Type B pancreatic cell (in vitro differentiated cells): Measurements from ENCODE around the gene CPSF4. TPM values are rescaled to one million over a fixed set of nuclear protein-coding genes. Genes with fewer than 3 reads are reported as not detected.
"Not testable (repeated sequence)": the region's sequence is repeated elsewhere in the genome, so short reads cannot be mapped to it uniquely, and the experiment has no call there.

Experiments used
- DNase-seq: peaks from one replicate; pipeline ENCODE4 v3.0.0; 2021; ENCODE audit warnings: mixed read lengths; ENCODE audit not compliant: unreplicated experiment; ENCODE audit errors: extremely low spot score
- H3K27ac Mint-ChIP-seq: 2 replicates; pipeline ENCODE4 v1.8.0; 2021; ENCODE audit warnings: mild to moderate bottlenecking, mixed read lengths
- H3K27me3 Mint-ChIP-seq: 2 replicates; pipeline ENCODE4 v1.8.0; 2021; ENCODE audit warnings: mixed read lengths
- H3K36me3 Mint-ChIP-seq: 2 replicates; pipeline ENCODE4 v1.8.0; 2021; ENCODE audit warnings: mixed read lengths
- H3K4me1 Mint-ChIP-seq: one replicate; pipeline ENCODE4 v1.8.0; 2021; ENCODE audit warnings: mixed read lengths; ENCODE audit not compliant: unreplicated experiment
- H3K4me3 Mint-ChIP-seq: 2 replicates; pipeline ENCODE4 v1.8.0; 2021; ENCODE audit warnings: mild to moderate bottlenecking, mixed read lengths
- H3K9me3 Mint-ChIP-seq: 2 replicates; pipeline ENCODE4 v1.8.0; 2021; ENCODE audit warnings: mixed read lengths
- CTCF ChIP-seq: fragments of 200-600 bp; sonication (generic); conservative IDR thresholded peaks from 2 replicates; pipeline ENCODE4 v1.5.0; 2021; ENCODE audit warnings: antibody characterized with exemption, mild to moderate bottlenecking
- total RNA-seq: library from RNA; stranded (reverse); gene quantifications from 2 replicates; pipeline ENCODE4 v1.2.1, GENCODE V29; 2021; ENCODE audit warnings: low replicate concordance

The CPSF4 gene
- total RNA-seq, 1 donor from 2014 or later = 64.1 TPM

GRCh38 chr7:99498546-99498944, 59.8 kb downstream of the CPSF4 start:
- TF ChIP-seq CTCF = no peak
- Mint-ChIP-seq H3K4me3 (peak overlapping the region; percentile 100), H3K9me3 (peaks cover 8% of the 10 kb centered on the region), H3K36me3 (peaks cover 26% of the 10 kb centered on the region), H3K27ac (peak overlapping the region; percentile 99), H3K27me3 (no peaks in the 10 kb centered on the region), H3K4me1 (peaks cover 16% of the 10 kb centered on the region)
- no peak for DNase-seq

DNA sequence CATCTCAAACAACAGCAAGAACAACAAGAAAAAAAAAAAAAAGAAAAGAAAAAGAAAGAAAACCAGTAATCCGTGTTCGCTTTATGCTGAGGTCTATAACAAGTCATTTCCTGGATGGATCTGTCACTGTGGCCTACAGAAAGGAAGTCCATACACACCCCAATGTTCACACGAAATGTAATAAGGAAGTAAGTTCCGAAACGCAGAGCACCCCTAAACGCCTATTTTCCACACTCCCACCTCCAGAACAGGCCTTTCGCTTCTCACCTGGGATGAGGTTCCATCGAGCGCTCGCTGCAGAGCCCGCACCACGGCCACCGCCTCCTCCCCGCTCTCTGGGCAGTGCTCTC, 60.6 kb downstream of the CPSF4 start:
- TF ChIP-seq CTCF = no peak
- H3K36me3 Mint-ChIP-seq = peaks cover 18% of the 10 kb centered on the region
- no peak for DNase-seq
- peak overlapping the region; percentile 100 for H3K4me3 Mint-ChIP-seq
- H3K4me1 Mint-ChIP-seq = peaks cover 16% of the 10 kb centered on the region
- H3K27me3 Mint-ChIP-seq = no peaks in the 10 kb centered on the region
- H3K9me3 Mint-ChIP-seq = no peaks in the 10 kb centered on the region
- H3K27ac Mint-ChIP-seq = peak overlapping the region; percentile 99

- peak within 1 kb of the TSS; percentile 99 for H3K27ac Mint-ChIP-seq
- peak; percentile 87 for DNase-seq
Measured at GRCh38 chr7:99499721-99500636, 61.2 kb downstream of the CPSF4 start, which contains the start of gene ZNF394. Gene ZNF394 (minus strand): TSS chr7:99500281. CDS start chr7:99500093, 188 bp downstream.

DNA sequence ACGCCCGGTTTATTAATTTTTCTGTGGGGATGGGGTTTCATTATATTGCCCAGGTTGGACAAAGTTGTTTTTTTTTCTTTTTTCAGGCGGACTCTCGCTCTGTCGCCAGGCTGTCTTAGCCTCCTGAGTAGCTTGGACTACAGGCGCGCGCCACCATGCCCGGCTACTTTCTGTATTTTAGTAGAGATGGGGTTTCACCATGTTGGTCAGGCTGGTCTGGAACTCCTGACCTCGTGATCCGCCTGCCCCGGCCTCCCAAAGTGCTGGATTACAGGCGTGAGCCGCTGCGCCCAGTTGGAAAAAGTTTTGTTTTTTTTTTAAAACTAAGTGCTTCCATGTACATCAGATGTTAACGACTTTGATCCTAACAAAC, 61.9 kb downstream of the CPSF4 start:
- Mint-ChIP-seq H3K4me1 (peaks cover 17% of the 10 kb centered on the region), H3K27me3 (no peaks in the 10 kb centered on the region), H3K27ac (peak overlapping the region; percentile 99), H3K9me3 (no peaks in the 10 kb centered on the region), H3K4me3 (peak overlapping the region; percentile 100), H3K36me3 (peaks cover 16% of the 10 kb centered on the region)
- no peak for DNase-seq
- TF ChIP-seq CTCF = no peak

More at GRCh38 chr7:99499721-99500636, 61.2 kb downstream of the CPSF4 start, which contains the start of gene ZNF394:
- no peak for TF ChIP-seq CTCF
- peak within 1 kb of the TSS; percentile 100 for H3K4me3 Mint-ChIP-seq
- peaks cover 16% of the 10 kb centered on the region for H3K36me3 Mint-ChIP-seq
- H3K9me3 Mint-ChIP-seq = no peaks in the 10 kb centered on the region
- H3K27me3 Mint-ChIP-seq = no peaks in the 10 kb centered on the region
- H3K4me1 Mint-ChIP-seq = peaks cover 16% of the 10 kb centered on the region

GRCh38 chr7:99501236-99501635, 62.5 kb downstream of the CPSF4 start:
- not testable (repeated sequence) for DNase-seq, H3K27me3 Mint-ChIP-seq, H3K9me3 Mint-ChIP-seq
- Mint-ChIP-seq H3K36me3 (peaks cover 13% of the 10 kb centered on the region), H3K4me1 (peaks cover 23% of the 10 kb centered on the region), H3K4me3 (peak overlapping the region; percentile 100), H3K27ac (peak overlapping the region; percentile 99)

GRCh38 chr7:99504281-99504602, 65.5 kb downstream of the CPSF4 start:
- Mint-ChIP-seq H3K27ac (peak overlapping the region; percentile 96), H3K9me3 (no peaks in the 10 kb centered on the region), H3K27me3 (no peaks in the 10 kb centered on the region), H3K36me3 (peaks cover 5% of the 10 kb centered on the region), H3K4me1 (peaks cover 18% of the 10 kb centered on the region), H3K4me3 (peak overlapping the region; percentile 97)
- DNase-seq = no peak
- TF ChIP-seq CTCF = no peak
